ENCODE data around the gene SLC34A2.

GRCh38 chr4:25700661-25701060 is 45.0 kb downstream of the SLC34A2 start:
- no peak for TF ChIP-seq CTCF (IDR thresholded peaks at IDR 0.05; ENCODE audit: control extremely low read depth in 1 of 3, insufficient read depth in 1 of 3, low read depth in 1 of 3, low read length in 3 of 3)
- no peak for TF ChIP-seq EZH2 (IDR thresholded peaks at IDR 0.05; ENCODE audit: low read depth, low read length, severe bottlenecking)

All from H1 (cell line).